ENCODE measurements around the gene JAKMIP2.
"Not testable (repeated sequence)": the region's sequence is repeated elsewhere in the genome, so short reads cannot be mapped to it uniquely, and the experiment has no call there.

JAKMIP2 gene

GRCh38 chr5:147553817-147554216 lies 228.7 kb downstream of the JAKMIP2 start:
- not testable (repeated sequence) for DNase-seq

- DNase-seq = no peak
Measured at GRCh38 chr5:147552897-147553296, 229.6 kb downstream of the JAKMIP2 start.

GRCh38 chr5:147551677-147552076 lies 230.9 kb downstream of the JAKMIP2 start:
- no peak for DNase-seq

GRCh38 chr5:147547730-147548129 lies 234.8 kb downstream of the JAKMIP2 start:
- DNase-seq = no peak

- DNase-seq = no peak
Measured at GRCh38 chr5:147544556-147544955, 238.0 kb downstream of the JAKMIP2 start.

DNA sequence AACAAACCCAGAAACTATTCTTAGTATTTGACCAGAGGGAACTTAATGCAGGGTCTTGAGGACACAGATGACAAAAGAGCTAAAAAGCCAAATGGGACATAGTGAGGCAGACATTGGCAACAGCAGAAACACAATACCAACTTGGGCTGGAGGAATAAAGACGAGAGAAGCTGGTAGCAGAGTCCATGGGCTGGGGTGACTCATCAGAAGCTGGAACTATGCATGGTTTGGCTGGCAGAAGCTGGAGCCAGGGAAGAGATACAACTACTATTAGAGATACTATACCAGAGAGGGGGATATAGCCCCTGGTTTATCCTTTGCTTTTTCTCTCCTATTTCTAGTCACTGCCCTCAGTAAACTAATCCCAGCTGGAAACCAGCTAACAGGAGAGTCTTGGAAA lies 243.5 kb downstream of the JAKMIP2 start:
- no peak for DNase-seq

DNA sequence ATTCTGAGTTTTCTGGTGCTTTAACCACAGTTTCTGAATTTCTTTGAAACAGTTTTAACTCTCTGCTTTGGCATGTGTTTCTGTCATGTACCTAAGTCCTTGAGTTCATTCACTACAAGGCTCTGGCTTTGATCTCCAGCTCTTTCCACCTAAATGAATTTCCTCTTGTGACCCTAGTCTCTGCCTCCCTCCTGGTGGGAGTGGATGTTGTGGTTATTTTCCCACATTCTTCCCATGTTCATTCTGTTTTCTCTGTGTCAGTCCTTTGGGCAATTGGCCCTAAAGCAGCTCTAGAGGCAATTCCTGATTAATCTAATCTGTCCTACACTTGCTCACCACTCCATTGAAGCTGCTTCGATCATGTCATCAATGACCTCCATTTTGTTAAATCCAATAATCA lies 244.3 kb downstream of the JAKMIP2 start:
- DNase-seq = no peak
